Caki2 (cell line): ENCODE results near the gene CATSPER1. TPM values are rescaled to one million over a fixed set of nuclear protein-coding genes. Genes with fewer than 3 reads are reported as not detected.
A peak's percentile ranks its signal among the peaks of the same experiment; 100 is the strongest.

ENCODE experiments used
- DNase-seq: peaks from one replicate; pipeline ENCODE4 v3.0.0-alpha.2; 2015; ENCODE audit warnings: low read depth
- in situ Hi-C: cut with HindIII; loops from 2 replicates; pipeline ENCODE4 v1.10.0; 2016; ENCODE audit warnings: low sequenced_read_pairs, low pct_unique_long_range_greater_than_20kb, mixed read lengths
- total RNA-seq: library from RNA; depleted of rRNA; stranded (reverse); fragments of >200 nt; shearing (Covaris generic); gene quantifications from 2 replicates; pipeline ENCODE4 v1.2.3, GENCODE V29; 2014; ENCODE audit warnings: low replicate concordance; rRNA removed

Gene CATSPER1
- total RNA-seq, 1 experiment from 2014 or later: 2.8 TPM

GRCh38 chr11:65981101-65981740 is 45.1 kb downstream of the CATSPER1 start:
- no peak for DNase-seq
- in situ Hi-C loops: no loop called here

- no peak for DNase-seq
- in situ Hi-C loops: no loop called here
Measured at GRCh38 chr11:65979261-65979759, 47.0 kb downstream of the CATSPER1 start.

- DNase-seq: no peak
- in situ Hi-C loops: no loop called here
Measured at GRCh38 chr11:65978391-65979238, 47.7 kb downstream of the CATSPER1 start.

- in situ Hi-C loops: no loop called here
Measured at GRCh38 chr11:65977621-65978390, 48.5 kb downstream of the CATSPER1 start.

GRCh38 chr11:65976216-65977176 is 49.8 kb downstream of the CATSPER1 start:
- no peak for DNase-seq
- in situ Hi-C loops: no loop called here

More at GRCh38 chr11:65977621-65978390, 48.5 kb downstream of the CATSPER1 start:
- DNase-seq: no peak

GRCh38 chr11:65975771-65976170 is 50.5 kb downstream of the CATSPER1 start:
- in situ Hi-C loops: no loop called here
- DNase-seq: no peak

- DNase-seq: peak; percentile 23
- in situ Hi-C loops: no loop called here
Measured at GRCh38 chr11:65973439-65974110, 52.7 kb downstream of the CATSPER1 start.

- in situ Hi-C loops: no loop called here
- DNase-seq: no peak
Measured at GRCh38 chr11:65972116-65972515, 54.2 kb downstream of the CATSPER1 start.

GRCh38 chr11:65968600-65969482 is 57.4 kb downstream of the CATSPER1 start:
- in situ Hi-C loops: no loop called here
- no peak for DNase-seq

GRCh38 chr11:65967329-65967934 is 58.8 kb downstream of the CATSPER1 start:
- in situ Hi-C loops: no loop called here
- DNase-seq: no peak

Other genes starting within 250 kb of the CATSPER1 start
- gene AP5B1, start 245.5 kb downstream of the CATSPER1 start, total RNA-seq: 7.2 and 7.9 TPM in 2 replicates
- gene OVOL1, start 239.4 kb downstream of the CATSPER1 start, total RNA-seq: not detected in 2 replicates
- not detected in 2 replicates for gene SNX32, start 192.5 kb downstream of the CATSPER1 start, total RNA-seq
- 1,200 and 1,265 TPM in 2 replicates for gene CFL1, start 168.3 kb downstream of the CATSPER1 start, total RNA-seq
- gene MUS81, start 166.0 kb downstream of the CATSPER1 start, total RNA-seq: 69.0 and 76.8 TPM in 2 replicates
- gene EFEMP2, start 153.7 kb downstream of the CATSPER1 start, total RNA-seq: 0.75 and 5.2 TPM in 2 replicates
- not detected in 2 replicates for gene CTSW, start 146.6 kb downstream of the CATSPER1 start, total RNA-seq
- gene FIBP, start 138.0 kb downstream of the CATSPER1 start, total RNA-seq: 61.1 and 89.5 TPM in 2 replicates
- gene CCDC85B, start 135.8 kb downstream of the CATSPER1 start, total RNA-seq: 82.6 and 121 TPM in 2 replicates
- gene FOSL1, start 126.1 kb downstream of the CATSPER1 start, total RNA-seq: 67.3 and 80.4 TPM in 2 replicates
- 12.7 and 36.3 TPM in 2 replicates for gene C11orf68, start 107.4 kb downstream of the CATSPER1 start, total RNA-seq
- 212 and 270 TPM in 2 replicates for gene DRAP1, start 107.1 kb downstream of the CATSPER1 start, total RNA-seq
- not detected in 2 replicates for gene TSGA10IP, start 81.0 kb downstream of the CATSPER1 start, total RNA-seq
- 28.1 and 68.3 TPM in 2 replicates for gene SART1, start 64.7 kb downstream of the CATSPER1 start, total RNA-seq
- gene EIF1AD, start 24.3 kb downstream of the CATSPER1 start, total RNA-seq: 35.4 and 53.9 TPM in 2 replicates
- gene BANF1, start 24.0 kb downstream of the CATSPER1 start, total RNA-seq: 361 and 387 TPM in 2 replicates
- gene CST6, start 14.5 kb downstream of the CATSPER1 start, total RNA-seq: not detected in 2 replicates
- gene GAL3ST3, start 22.7 kb upstream of the CATSPER1 start, total RNA-seq: not detected in 2 replicates
- gene SF3B2, start 25.9 kb upstream of the CATSPER1 start, total RNA-seq: 191 and 216 TPM in 2 replicates
- 4.2 and 15.9 TPM in 2 replicates for gene PACS1, start 43.8 kb upstream of the CATSPER1 start, total RNA-seq
- gene KLC2, start 231.2 kb upstream of the CATSPER1 start, total RNA-seq: 23.9 and 41.1 TPM in 2 replicates
- gene RAB1B, start 242.2 kb upstream of the CATSPER1 start, total RNA-seq: 55.4 and 56.1 TPM in 2 replicates